GM12873 (cell line): Measurements from ENCODE around the gene PTPRF.

ENCODE experiments used
- TF ChIP-seq, protein P1 (sequence below): IDR thresholded peaks from 2 replicates; pipeline ENCODE4 v1.5.1; 2012; ENCODE audit warnings: low read depth, mild to moderate bottlenecking, moderate library complexity, low read length, control low read depth; ENCODE audit not compliant: insufficient read depth; ENCODE audit errors: missing control alignments

The PTPRF gene

DNA sequence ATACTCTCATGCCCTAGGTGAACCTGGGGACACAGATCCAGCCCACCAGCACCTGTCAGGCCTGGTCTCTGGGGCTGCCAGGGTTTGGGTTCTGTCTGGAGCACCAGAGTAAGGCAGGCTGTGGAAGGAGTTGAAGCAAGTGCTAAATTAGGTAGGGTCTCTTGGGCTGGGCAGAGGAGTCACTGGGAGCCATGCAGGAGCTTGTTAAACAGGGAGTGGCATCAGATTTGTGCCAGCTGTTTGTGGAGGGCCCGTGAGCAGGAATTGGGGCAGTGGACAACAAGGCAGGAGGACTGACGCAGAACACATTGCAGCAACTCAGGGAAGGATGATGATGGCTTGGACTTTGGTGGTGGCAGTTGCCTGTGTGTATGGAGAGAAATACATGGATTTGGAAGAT, 56.3 kb downstream of the PTPRF start:
- TF ChIP-seq, protein P1, sequence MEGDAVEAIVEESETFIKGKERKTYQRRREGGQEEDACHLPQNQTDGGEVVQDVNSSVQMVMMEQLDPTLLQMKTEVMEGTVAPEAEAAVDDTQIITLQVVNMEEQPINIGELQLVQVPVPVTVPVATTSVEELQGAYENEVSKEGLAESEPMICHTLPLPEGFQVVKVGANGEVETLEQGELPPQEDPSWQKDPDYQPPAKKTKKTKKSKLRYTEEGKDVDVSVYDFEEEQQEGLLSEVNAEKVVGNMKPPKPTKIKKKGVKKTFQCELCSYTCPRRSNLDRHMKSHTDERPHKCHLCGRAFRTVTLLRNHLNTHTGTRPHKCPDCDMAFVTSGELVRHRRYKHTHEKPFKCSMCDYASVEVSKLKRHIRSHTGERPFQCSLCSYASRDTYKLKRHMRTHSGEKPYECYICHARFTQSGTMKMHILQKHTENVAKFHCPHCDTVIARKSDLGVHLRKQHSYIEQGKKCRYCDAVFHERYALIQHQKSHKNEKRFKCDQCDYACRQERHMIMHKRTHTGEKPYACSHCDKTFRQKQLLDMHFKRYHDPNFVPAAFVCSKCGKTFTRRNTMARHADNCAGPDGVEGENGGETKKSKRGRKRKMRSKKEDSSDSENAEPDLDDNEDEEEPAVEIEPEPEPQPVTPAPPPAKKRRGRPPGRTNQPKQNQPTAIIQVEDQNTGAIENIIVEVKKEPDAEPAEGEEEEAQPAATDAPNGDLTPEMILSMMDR = no peak

GRCh38 chr1:43587594-43587993, 56.9 kb downstream of the PTPRF start:
- TF ChIP-seq, protein P1 = no peak

- TF ChIP-seq, protein P1 = no peak
These were observed 57.9 kb downstream of the PTPRF start for GRCh38 chr1:43588592-43588991.

DNA sequence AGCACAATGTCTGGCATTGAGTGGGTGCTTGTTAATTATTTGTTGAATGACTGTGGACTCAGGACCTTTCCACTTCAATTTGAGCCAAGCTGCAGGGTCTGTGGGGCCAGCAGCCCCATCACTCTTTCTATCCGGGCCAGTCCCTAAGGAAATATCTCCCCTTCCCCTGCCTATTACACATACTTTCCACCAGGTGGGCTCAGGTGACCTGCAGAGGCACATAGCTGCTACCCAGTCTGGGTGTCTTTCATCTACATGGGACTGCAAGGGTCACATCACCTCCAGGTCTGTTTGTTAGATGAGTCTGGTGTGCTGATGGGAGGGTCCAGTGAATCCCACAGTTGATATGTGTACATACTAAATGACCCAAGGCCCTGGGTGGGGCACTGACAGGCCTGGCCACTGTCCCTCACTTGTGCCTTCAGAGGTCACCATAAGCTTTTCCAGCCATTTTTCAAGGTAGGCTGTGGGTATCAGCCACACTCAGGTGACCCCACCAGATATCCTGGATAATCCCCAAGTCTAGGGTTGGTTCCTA, 59.8 kb downstream of the PTPRF start:
- TF ChIP-seq, protein P1 = peak; percentile 16

DNA sequence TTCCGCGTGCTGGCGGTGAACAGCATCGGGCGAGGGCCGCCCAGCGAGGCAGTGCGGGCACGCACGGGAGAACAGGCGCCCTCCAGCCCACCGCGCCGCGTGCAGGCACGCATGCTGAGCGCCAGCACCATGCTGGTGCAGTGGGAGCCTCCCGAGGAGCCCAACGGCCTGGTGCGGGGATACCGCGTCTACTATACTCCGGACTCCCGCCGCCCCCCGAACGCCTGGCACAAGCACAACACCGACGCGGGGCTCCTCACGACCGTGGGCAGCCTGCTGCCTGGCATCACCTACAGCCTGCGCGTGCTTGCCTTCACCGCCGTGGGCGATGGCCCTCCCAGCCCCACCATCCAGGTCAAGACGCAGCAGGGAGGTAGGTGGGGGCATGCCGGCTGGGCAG, 60.5 kb downstream of the PTPRF start:
- TF ChIP-seq, protein P1 = no peak

- TF ChIP-seq, protein P1 = no peak
These were observed 61.5 kb downstream of the PTPRF start for GRCh38 chr1:43592051-43592665.

DNA sequence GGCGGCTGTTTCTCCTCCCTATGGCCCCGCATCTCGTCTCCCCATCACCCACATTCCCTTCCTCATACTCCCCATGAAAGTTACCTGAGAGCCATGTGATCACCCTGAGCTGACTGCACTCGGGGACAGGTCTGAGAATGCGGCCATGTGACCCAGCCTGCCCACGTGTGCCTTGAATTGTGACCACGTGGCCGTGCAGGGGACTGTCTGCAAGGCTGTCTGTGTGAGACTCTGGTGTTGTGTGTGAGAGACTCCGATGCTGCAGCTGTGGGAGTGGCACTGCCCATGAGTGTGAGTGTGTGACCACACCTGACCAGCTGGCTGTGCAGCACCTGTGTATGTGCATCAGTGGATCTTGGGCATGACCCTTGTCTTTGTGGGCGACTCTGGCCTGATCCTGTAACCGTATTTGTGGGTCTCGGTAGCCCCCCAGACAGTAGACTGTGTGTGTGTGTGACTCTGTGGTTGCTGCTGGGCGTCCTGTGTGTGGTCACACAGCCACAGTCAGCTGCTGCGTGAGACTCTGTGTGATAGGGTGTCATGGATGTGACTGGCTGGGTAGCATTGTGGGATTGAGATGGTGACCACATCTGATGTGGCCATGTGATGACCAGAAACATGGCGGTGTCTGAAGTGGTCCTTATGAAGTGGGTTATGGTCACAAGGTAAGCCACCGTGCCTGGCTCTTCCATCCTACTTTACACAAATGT, 62.4 kb downstream of the PTPRF start:
- TF ChIP-seq, protein P1 = no peak
